Hepatocyte (in vitro differentiated cells): ENCODE data around the gene ESRRA. TPM values are rescaled to one million over a fixed set of nuclear protein-coding genes. Genes with fewer than 3 reads are reported as not detected.

Source experiments
- DNase-seq: peaks from one replicate; pipeline ENCODE4 v3.0.0-alpha.2; 2016; ENCODE audit warnings: low spot score
- H2AFZ ChIP-seq: fragments of 200-600 bp; sonication (generic); 2 replicates; pipeline ENCODE4 v1.6.0; 2016; ENCODE audit warnings: antibody characterized with exemption, mild to moderate bottlenecking
- H3K27ac ChIP-seq: fragments of 200-600 bp; sonication (generic); 2 replicates; pipeline ENCODE4 v1.5.1; 2016; ENCODE audit warnings: mild to moderate bottlenecking
- H3K27me3 ChIP-seq: fragments of 200-600 bp; sonication (generic); 2 replicates; pipeline ENCODE4 v1.6.1; 2016
- H3K36me3 ChIP-seq: fragments of 200-600 bp; sonication (generic); replicated peaks from 2 replicates; pipeline ENCODE4 v1.5.1; 2016; ENCODE audit warnings: low read depth; ENCODE audit not compliant: insufficient read depth
- H3K4me1 ChIP-seq: fragments of 200-600 bp; sonication (generic); 2 replicates; pipeline ENCODE4 v1.5.1; 2016; ENCODE audit warnings: mild to moderate bottlenecking, moderate library complexity; ENCODE audit not compliant: insufficient read depth
- H3K4me2 ChIP-seq: fragments of 200-600 bp; sonication (generic); 2 replicates; pipeline ENCODE4 v1.6.0; 2016
- H3K4me3 ChIP-seq: fragments of 200-600 bp; sonication (generic); 2 replicates; pipeline ENCODE4 v1.5.1; 2016; ENCODE audit warnings: mild to moderate bottlenecking
- H3K79me2 ChIP-seq: fragments of 200-600 bp; sonication (generic); 2 replicates; pipeline ENCODE4 v1.6.0; 2017; ENCODE audit warnings: mild to moderate bottlenecking
- H3K9me2 ChIP-seq: fragments of 200-600 bp; sonication (generic); replicated peaks from 2 replicates; pipeline ENCODE4 v1.6.0; 2017; ENCODE audit warnings: mild to moderate bottlenecking; ENCODE audit not compliant: insufficient read depth
- H3K9me3 ChIP-seq: fragments of 200-600 bp; sonication (generic); 2 replicates; pipeline ENCODE4 v1.5.1; 2016; ENCODE audit warnings: low read depth, mild to moderate bottlenecking
- H4K20me1 ChIP-seq: fragments of 200-600 bp; sonication (generic); 2 replicates; pipeline ENCODE4 v1.6.0; 2016; ENCODE audit warnings: mild to moderate bottlenecking; ENCODE audit not compliant: insufficient read depth, poor library complexity, severe bottlenecking
- EZH2 ChIP-seq: fragments of 200-600 bp; sonication (generic); IDR thresholded peaks from 2 replicates; pipeline ENCODE4 v1.6.1; 2016; ENCODE audit warnings: antibody characterized with exemption, mild to moderate bottlenecking, borderline replicate concordance
- EZH2phosphoT487 ChIP-seq: fragments of 200-600 bp; sonication (generic); IDR thresholded peaks from one replicate; pipeline ENCODE4 v1.6.1; 2018; ENCODE audit warnings: antibody characterized with exemption, mild to moderate bottlenecking, low read depth, moderate library complexity; ENCODE audit not compliant: unreplicated experiment, severe bottlenecking
- WGBS: methylation state at CpG from one replicate; pipeline ENCODE4 v1.1.6; 2016; ENCODE audit warnings: low lambda C conversion rate; ENCODE audit errors: missing lambda C conversion rate; 5-methylcytosine and 5-hydroxymethylcytosine counted together
- polyA plus RNA-seq: library from polyadenylated mRNA; unstranded; fragments of >200 nt; fragmentation: Nextera tagmentation; extraction: Ambion mirVana; gene quantifications from 2 replicates; pipeline ENCODE4 v1.2.1, GENCODE V29; 2016
- total RNA-seq: library from RNA; depleted of rRNA; stranded (reverse); fragments of >200 nt; gene quantifications from 2 replicates; pipeline ENCODE4 v1.2.3, GENCODE V29; 2014
- TF ChIP-seq, protein P1 (sequence below): fragments of 200-600 bp; sonication (generic); IDR thresholded peaks from 2 replicates; pipeline ENCODE4 v1.5.1; 2016; ENCODE audit warnings: antibody characterized with exemption, mild to moderate bottlenecking; ENCODE audit not compliant: poor library complexity

Gene ESRRA
- total and polyA plus RNA-seq, 2 experiments from 2014 or later: 57.4 to 62.0 TPM

DNA sequence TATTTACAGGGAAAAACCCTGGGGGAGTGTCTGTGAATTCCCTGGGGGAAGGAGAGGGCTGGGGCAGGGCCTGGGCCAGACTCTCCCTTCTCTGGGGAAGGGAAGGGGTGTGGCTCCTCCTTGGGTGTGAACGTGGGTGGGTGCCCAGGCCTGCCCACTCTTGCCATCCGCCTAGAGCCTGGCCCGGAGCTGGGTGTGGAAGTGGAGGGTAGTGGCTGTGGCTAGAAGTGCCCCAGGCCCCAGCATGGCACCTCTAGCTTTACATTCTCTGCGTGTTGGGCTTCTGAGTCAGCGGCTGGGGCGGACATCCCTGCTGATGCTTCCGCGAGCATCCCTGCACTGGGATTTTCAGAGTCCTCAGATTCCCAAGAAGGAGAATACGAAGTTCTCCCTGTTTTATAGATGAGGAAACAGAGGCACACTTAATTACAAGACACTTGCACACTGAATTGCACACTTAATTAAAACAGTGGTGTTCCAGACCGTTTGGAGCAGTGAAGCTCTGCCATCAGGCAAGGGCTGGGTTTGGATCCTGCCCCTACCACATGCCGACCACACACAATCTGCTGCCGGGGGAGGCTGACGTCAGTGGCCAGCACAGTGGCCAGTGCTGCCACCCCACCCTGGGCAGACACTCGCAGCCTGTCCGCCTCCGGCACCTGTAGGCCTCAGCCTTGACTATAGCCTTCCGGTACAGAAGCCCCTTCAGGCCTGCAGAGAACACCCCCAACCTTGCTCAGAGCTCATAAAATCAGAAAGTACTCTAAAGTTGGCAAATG is 28.5 kb upstream of the ESRRA start:
- Histone ChIP-seq H3K9me2 (no peaks in the 10 kb centered on the region), H3K4me2 (no peak overlapping the region), H3K27me3 (no peaks in the 10 kb centered on the region), H4K20me1 (no peaks in the 10 kb centered on the region), H3K27ac (no peak overlapping the region), H3K4me1 (peaks cover 12% of the 10 kb centered on the region), H3K36me3 (no peaks in the 10 kb centered on the region), H3K79me2 (peaks cover 18% of the 10 kb centered on the region), H2AFZ (no peak overlapping the region), H3K4me3 (no peak overlapping the region), H3K9me3 (no peaks in the 10 kb centered on the region)
- WGBS: 94% methylated on average over 17 of the region's 17 CpGs
- no peak for DNase-seq
- TF ChIP-seq EZH2phosphoT487: no peak

GRCh38 chr11:64278576-64279190 is 26.6 kb upstream of the ESRRA start:
- H3K27me3 ChIP-seq: no peaks in the 10 kb centered on the region
- H3K4me3 ChIP-seq: no peak overlapping the region
- peaks cover 4% of the 10 kb centered on the region for H3K4me1 ChIP-seq
- no peak overlapping the region for H3K27ac ChIP-seq
- no peaks in the 10 kb centered on the region for H3K36me3 ChIP-seq
- TF ChIP-seq, protein P1, sequence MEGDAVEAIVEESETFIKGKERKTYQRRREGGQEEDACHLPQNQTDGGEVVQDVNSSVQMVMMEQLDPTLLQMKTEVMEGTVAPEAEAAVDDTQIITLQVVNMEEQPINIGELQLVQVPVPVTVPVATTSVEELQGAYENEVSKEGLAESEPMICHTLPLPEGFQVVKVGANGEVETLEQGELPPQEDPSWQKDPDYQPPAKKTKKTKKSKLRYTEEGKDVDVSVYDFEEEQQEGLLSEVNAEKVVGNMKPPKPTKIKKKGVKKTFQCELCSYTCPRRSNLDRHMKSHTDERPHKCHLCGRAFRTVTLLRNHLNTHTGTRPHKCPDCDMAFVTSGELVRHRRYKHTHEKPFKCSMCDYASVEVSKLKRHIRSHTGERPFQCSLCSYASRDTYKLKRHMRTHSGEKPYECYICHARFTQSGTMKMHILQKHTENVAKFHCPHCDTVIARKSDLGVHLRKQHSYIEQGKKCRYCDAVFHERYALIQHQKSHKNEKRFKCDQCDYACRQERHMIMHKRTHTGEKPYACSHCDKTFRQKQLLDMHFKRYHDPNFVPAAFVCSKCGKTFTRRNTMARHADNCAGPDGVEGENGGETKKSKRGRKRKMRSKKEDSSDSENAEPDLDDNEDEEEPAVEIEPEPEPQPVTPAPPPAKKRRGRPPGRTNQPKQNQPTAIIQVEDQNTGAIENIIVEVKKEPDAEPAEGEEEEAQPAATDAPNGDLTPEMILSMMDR: no peak
- TF ChIP-seq EZH2 (no peak), EZH2phosphoT487 (no peak)
- no peaks in the 10 kb centered on the region for H4K20me1 ChIP-seq
- no peak for DNase-seq
- H3K4me2 ChIP-seq: no peak overlapping the region
- 86% methylated on average over 8 of the region's 8 CpGs for WGBS
- no peaks in the 10 kb centered on the region for H3K9me3 ChIP-seq
- peaks cover 12% of the 10 kb centered on the region for H3K79me2 ChIP-seq
- no peaks in the 10 kb centered on the region for H3K9me2 ChIP-seq
- H2AFZ ChIP-seq: no peak overlapping the region

- Histone ChIP-seq H3K79me2 (peaks cover 16% of the 10 kb centered on the region), H2AFZ (no peak overlapping the region), H3K27ac (no peak overlapping the region), H3K9me2 (no peaks in the 10 kb centered on the region), H3K4me2 (no peak overlapping the region), H3K36me3 (no peaks in the 10 kb centered on the region), H3K9me3 (no peaks in the 10 kb centered on the region), H3K4me3 (no peak overlapping the region), H4K20me1 (no peaks in the 10 kb centered on the region), H3K4me1 (peaks cover 12% of the 10 kb centered on the region), H3K27me3 (no peaks in the 10 kb centered on the region)
- no peak for DNase-seq
- 96% methylated on average over 22 of the region's 22 CpGs for WGBS
- TF ChIP-seq EZH2phosphoT487: no peak
- TF ChIP-seq EZH2: no peak
- TF ChIP-seq, protein P1: no peak
Measured at GRCh38 chr11:64281957-64282770, 23.2 kb upstream of the ESRRA start.

DNA sequence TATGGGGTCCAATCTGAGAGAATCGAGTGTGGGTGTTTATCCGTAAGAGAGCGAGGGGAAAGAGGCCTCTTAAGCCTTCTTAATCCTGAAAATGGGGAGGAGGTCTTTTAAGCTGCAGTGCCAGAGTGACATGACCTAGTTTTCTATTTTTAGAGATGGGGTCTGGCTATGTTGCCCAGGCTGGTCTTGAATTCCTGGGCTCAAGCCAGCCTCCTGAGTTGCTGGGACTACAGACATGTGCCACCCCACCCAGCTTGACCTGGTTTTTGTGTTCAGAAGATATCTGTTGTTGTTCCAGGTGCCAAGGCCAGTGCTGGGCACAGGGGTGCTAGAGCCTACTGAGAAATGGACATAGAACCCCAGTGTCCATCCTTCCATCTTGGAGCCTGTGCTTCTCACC is 22.2 kb upstream of the ESRRA start:
- no peaks in the 10 kb centered on the region for H4K20me1 ChIP-seq
- H3K9me2 ChIP-seq: no peaks in the 10 kb centered on the region
- TF ChIP-seq EZH2 (no peak), EZH2phosphoT487 (no peak)
- TF ChIP-seq, protein P1: no peak
- H2AFZ ChIP-seq: no peak overlapping the region
- H3K9me3 ChIP-seq: no peaks in the 10 kb centered on the region
- no peaks in the 10 kb centered on the region for H3K27me3 ChIP-seq
- 86% methylated on average over 3 of the region's 3 CpGs for WGBS
- peaks cover 16% of the 10 kb centered on the region for H3K79me2 ChIP-seq
- DNase-seq: no peak
- H3K4me3 ChIP-seq: no peak overlapping the region
- no peaks in the 10 kb centered on the region for H3K36me3 ChIP-seq
- H3K27ac ChIP-seq: no peak overlapping the region
- peak overlapping the region; percentile 94 for H3K4me2 ChIP-seq
- H3K4me1 ChIP-seq: peaks cover 12% of the 10 kb centered on the region
